HepG2 (cell line): ENCODE results near the gene NUDT3.

Experiments used
- CC2D1A ChIP-seq: sonication (generic); formaldehyde crosslinking; IDR thresholded peaks from 2 replicates; pipeline ENCODE4 v1.8.1; 2023; ENCODE audit warnings: mild to moderate bottlenecking, missing genetic modification reagents
- CTCF ChIP-seq: sonication (generic); formaldehyde crosslinking; IDR thresholded peaks from 2 replicates; pipeline ENCODE4 v1.5.0; 2020; ENCODE audit warnings: mild to moderate bottlenecking, missing genetic modification reagents, moderate library complexity
- MTF2 ChIP-seq: sonication (generic); formaldehyde crosslinking; IDR thresholded peaks from 2 replicates; pipeline ENCODE4 v1.5.0; 2020; ENCODE audit warnings: missing genetic modification reagents, borderline replicate concordance
- NCOA2 ChIP-seq: sonication (generic); formaldehyde crosslinking; IDR thresholded peaks from 2 replicates; pipeline ENCODE4 v1.8.0; 2022; ENCODE audit warnings: inconsistent platforms
- NFE2L2 ChIP-seq: fragments of 150-350 bp; IDR thresholded peaks from 2 replicates; pipeline ENCODE4 v1.6.1; 2014; ENCODE audit warnings: low read length
- NFYC ChIP-seq: IDR thresholded peaks from 2 replicates; pipeline ENCODE4 v1.6.1; 2016; ENCODE audit warnings: missing genetic modification reagents, missing compliant biosample characterization
- PTBP1 ChIP-seq: fragments of 200-400 bp; formaldehyde crosslinking; IDR thresholded peaks from 2 replicates; pipeline ENCODE4 v1.6.1; 2018; ENCODE audit warnings: low read length, low read depth; ENCODE audit not compliant: poor library complexity, severe bottlenecking
- SMYD3 ChIP-seq: sonication (generic); formaldehyde crosslinking; IDR thresholded peaks from 2 replicates; pipeline ENCODE4 v1.8.1; 2023; ENCODE audit warnings: mild to moderate bottlenecking, missing genetic modification reagents
- U2AF1 ChIP-seq: fragments of 200-400 bp; formaldehyde crosslinking; optimal IDR thresholded peaks from 2 replicates; pipeline ENCODE3; 2017; ENCODE audit warnings: mild to moderate bottlenecking, low read depth, low read length
- USF2 ChIP-seq, 2 experiments: sonication (generic) in 1 of 2; formaldehyde crosslinking in 1 of 2; IDR thresholded peaks; 2 replicates each; pipeline versions ENCODE4 v1.5.1 to v1.6.1; 2011 to 2020; ENCODE audit warnings: borderline replicate concordance in 1 of 2, low read depth in 1 of 2, low read length in 1 of 2, mild to moderate bottlenecking in 1 of 2, missing genetic modification reagents in 1 of 2, moderate library complexity in 1 of 2
- ZNF276 ChIP-seq: sonication (generic); formaldehyde crosslinking; IDR thresholded peaks from 2 replicates; pipeline ENCODE4 v1.4.0; 2020; ENCODE audit warnings: mild to moderate bottlenecking, low read depth, missing genetic modification reagents
- ZNF530 ChIP-seq: sonication (generic); formaldehyde crosslinking; IDR thresholded peaks from 2 replicates; pipeline ENCODE4 v1.5.0; 2020; ENCODE audit warnings: low read depth, mild to moderate bottlenecking, missing genetic modification reagents
- TF ChIP-seq, protein P1 (sequence below): sonication (generic); formaldehyde crosslinking; IDR thresholded peaks from 2 replicates; pipeline ENCODE4 v1.5.0; 2020; ENCODE audit warnings: mild to moderate bottlenecking, missing genetic modification reagents

GRCh38 chr6:34352305-34352937, 40.0 kb downstream of the NUDT3 start:
- TF ChIP-seq NCOA2 (CRISPR knock-in tag) (no peak), CC2D1A (CRISPR knock-in tag) (no peak), ZNF276 (CRISPR knock-in tag) (no peak), SMYD3 (CRISPR knock-in tag) (no peak), U2AF1 (no peak), PTBP1 (no peak), NFE2L2 (no peak), MTF2 (CRISPR knock-in tag) (no peak), CTCF (CRISPR knock-in tag) (no peak), ZNF530 (CRISPR knock-in tag) (no peak), NFYC (CRISPR knock-in tag) (no peak), USF2 (IDR thresholded peaks at IDR 0.05; ENCODE audit: low read depth, low read length) (no peak), USF2 (CRISPR knock-in tag; IDR thresholded peaks at IDR 0.05; ENCODE audit: borderline replicate concordance) (no peak)
- TF ChIP-seq, protein P1, sequence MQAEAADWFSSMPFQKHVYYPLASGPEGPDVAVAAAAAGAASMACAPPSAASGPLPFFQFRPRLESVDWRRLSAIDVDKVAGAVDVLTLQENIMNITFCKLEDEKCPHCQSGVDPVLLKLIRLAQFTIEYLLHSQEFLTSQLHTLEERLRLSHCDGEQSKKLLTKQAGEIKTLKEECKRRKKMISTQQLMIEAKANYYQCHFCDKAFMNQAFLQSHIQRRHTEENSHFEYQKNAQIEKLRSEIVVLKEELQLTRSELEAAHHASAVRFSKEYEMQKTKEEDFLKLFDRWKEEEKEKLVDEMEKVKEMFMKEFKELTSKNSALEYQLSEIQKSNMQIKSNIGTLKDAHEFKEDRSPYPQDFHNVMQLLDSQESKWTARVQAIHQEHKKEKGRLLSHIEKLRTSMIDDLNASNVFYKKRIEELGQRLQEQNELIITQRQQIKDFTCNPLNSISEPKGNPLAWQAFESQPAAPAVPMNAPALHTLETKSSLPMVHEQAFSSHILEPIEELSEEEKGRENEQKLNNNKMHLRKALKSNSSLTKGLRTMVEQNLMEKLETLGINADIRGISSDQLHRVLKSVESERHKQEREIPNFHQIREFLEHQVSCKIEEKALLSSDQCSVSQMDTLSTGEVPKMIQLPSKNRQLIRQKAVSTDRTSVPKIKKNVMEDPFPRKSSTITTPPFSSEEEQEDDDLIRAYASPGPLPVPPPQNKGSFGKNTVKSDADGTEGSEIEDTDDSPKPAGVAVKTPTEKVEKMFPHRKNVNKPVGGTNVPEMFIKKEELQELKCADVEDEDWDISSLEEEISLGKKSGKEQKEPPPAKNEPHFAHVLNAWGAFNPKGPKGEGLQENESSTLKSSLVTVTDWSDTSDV, result no peak
